ENCODE data around the gene IGFBP2. TPM values are rescaled to one million over a fixed set of nuclear protein-coding genes. Genes with fewer than 3 reads are reported as not detected.

Gene IGFBP2
- total RNA-seq, 1 donor from 2014 or later = 252 TPM

DNA sequence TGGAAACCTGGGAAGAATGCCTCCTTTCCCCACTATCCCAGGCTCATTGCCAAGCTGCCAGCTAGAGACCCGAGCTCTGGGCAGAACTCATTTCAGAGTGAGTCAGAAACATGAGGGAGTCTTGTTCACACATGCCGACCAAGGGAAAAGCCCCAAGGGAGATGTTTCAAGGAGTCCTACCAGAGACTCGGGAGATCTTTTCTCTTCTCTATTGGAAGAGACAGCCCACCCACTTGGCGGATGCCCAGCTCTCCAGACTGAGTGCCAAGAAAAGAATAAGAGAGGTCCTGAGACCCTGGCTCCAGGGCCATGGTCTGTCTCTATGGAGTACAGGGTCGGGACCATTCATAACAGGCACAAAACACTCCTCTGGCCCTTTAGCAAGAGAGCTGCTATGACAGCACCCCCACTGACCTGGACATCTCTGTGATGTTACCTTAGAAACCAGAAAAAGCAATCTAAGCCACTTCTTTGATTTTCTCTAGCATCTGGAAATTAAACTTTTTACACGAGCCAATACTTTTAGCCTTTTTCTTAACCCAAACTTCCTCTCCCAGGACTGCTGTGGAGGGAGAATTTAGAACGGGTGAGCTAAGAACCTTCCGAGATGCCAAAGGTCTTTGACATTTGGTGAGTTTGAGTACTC lies 80.6 kb downstream of the IGFBP2 start:
- Mint-ChIP-seq H3K27ac (no peak overlapping the region), H3K27me3 (no peaks in the 10 kb centered on the region), H3K9me3 (peaks cover 4% of the 10 kb centered on the region), H3K4me1 (ENCODE audit: unreplicated experiment) (peaks cover 15% of the 10 kb centered on the region), H3K36me3 (no peaks in the 10 kb centered on the region), H3K4me3 (no peak overlapping the region)
- TF ChIP-seq, protein P1, sequence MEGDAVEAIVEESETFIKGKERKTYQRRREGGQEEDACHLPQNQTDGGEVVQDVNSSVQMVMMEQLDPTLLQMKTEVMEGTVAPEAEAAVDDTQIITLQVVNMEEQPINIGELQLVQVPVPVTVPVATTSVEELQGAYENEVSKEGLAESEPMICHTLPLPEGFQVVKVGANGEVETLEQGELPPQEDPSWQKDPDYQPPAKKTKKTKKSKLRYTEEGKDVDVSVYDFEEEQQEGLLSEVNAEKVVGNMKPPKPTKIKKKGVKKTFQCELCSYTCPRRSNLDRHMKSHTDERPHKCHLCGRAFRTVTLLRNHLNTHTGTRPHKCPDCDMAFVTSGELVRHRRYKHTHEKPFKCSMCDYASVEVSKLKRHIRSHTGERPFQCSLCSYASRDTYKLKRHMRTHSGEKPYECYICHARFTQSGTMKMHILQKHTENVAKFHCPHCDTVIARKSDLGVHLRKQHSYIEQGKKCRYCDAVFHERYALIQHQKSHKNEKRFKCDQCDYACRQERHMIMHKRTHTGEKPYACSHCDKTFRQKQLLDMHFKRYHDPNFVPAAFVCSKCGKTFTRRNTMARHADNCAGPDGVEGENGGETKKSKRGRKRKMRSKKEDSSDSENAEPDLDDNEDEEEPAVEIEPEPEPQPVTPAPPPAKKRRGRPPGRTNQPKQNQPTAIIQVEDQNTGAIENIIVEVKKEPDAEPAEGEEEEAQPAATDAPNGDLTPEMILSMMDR (conservative IDR thresholded peaks at IDR 0.05) = no peak
- no peak for DNase-seq (ENCODE audit: extremely low spot score, unreplicated experiment)

Other genes with a start within 250 kb of the IGFBP2 start
- gene SMARCAL1, start 220.9 kb upstream of the IGFBP2 start, total RNA-seq (ENCODE audit: low replicate concordance) = 21.9 and 29.0 TPM in 2 replicates
- 3,063 and 3,098 TPM in 2 replicates for gene RPL37A, start 134.6 kb upstream of the IGFBP2 start, total RNA-seq (ENCODE audit: low replicate concordance)
- 51.0 and 245 TPM in 2 replicates for gene IGFBP5, start 62.1 kb downstream of the IGFBP2 start, total RNA-seq (ENCODE audit: low replicate concordance)
- gene TNP1, start 226.6 kb downstream of the IGFBP2 start, total RNA-seq (ENCODE audit: low replicate concordance) = not detected in 2 replicates

Measured in type B pancreatic cell (in vitro differentiated cells).